ENCODE data around the gene PRKG2. TPM values are rescaled to one million over a fixed set of nuclear protein-coding genes. Genes with fewer than 3 reads are reported as not detected.

PRKG2 gene
- total and polyA plus RNA-seq, 2 donors (not counting 3 experiments of a cell fraction or from before 2014, with no cell fraction given) = not detected

DNA sequence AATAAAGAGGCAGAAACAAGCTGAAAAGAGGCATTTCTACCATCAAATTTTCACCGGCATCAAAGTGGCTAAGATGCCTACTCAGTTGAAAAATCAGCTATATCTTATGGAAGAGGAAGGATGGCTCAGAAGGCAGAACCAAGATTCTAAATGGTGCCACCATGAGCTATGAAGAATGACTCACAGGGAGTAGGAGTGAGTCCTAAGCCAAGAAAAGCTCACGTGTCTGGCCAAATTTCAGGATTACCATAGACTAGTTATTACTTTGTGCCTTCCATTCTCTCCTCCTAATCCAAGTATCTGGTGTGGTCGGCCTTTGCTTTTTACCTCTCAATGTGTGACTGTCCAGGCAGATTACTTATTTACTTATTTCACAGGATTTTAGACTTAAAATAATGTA, 129.7 kb downstream of the PRKG2 start:
- CTCF ChIA-PET = interaction anchor here (2.9 kb wide), 1 partner anchor 15 kb away, joined by 12 read pairs; no protein-coding TSS in a partner anchor
- intact Hi-C loops (cut with micrococcal nuclease) (no loop called here), dilution Hi-C loops (cut with MboI; ENCODE audit: extremely low pct_ligation_motif_present, low sequenced_read_pairs) (no loop called here)
- TF ChIP-seq, protein P1, sequence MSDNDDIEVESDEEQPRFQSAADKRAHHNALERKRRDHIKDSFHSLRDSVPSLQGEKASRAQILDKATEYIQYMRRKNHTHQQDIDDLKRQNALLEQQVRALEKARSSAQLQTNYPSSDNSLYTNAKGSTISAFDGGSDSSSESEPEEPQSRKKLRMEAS (IDR thresholded peaks at IDR 0.05; ENCODE audit: insufficient read depth, insufficient read length) = no peak
- Histone ChIP-seq H3K9ac (replicated peaks; ENCODE audit: extremely low read depth, insufficient read depth, low read length) (no peak overlapping the region), H3K4me1 (ENCODE audit: control insufficient read depth, extremely low read depth, insufficient read depth, low read length) (no peaks in the 10 kb centered on the region), H3K9me1 (replicated peaks; ENCODE audit: control insufficient read depth, extremely low read depth, insufficient read depth, low read length) (no peaks in the 10 kb centered on the region), H3K27ac (ENCODE audit: insufficient read depth, low read depth, low read length) (no peak overlapping the region), H3K27me3 (ENCODE audit: control insufficient read depth in 2 of 2, insufficient read depth in 2 of 2, low read length in 2 of 2) (no peaks in the 10 kb centered on the region), H3K4me2 (ENCODE audit: insufficient read depth, low read length) (no peak overlapping the region), H4K20me1 (replicated peaks; ENCODE audit: control insufficient read depth, extremely low read depth, insufficient read depth, low read length) (no peaks in the 10 kb centered on the region), H2AFZ (ENCODE audit: low read depth, low read length) (no peak overlapping the region), H3K9me3 (replicated peaks; ENCODE audit: control insufficient read depth, insufficient read depth, low read length) (no peaks in the 10 kb centered on the region), H3K36me3 (ENCODE audit: control insufficient read depth in 2 of 2, extremely low read depth in 1 of 2, insufficient read depth in 2 of 2, low read length in 2 of 2) (no peaks in the 10 kb centered on the region), H3K4me3 (replicated peaks in 1 of 3; ENCODE audit: insufficient read depth in 1 of 3, low read depth in 1 of 3, low read length in 3 of 3) (no peak overlapping the region), H3K79me2 (ENCODE audit: control insufficient read depth, insufficient read depth, low read length) (no peaks in the 10 kb centered on the region)
- POLR2A ChIA-PET = no interaction called here
- DNase-seq (ENCODE audit: low read depth, low spot score) (no peak), FAIRE-seq (no peak)
- no TSS peak for BruUV-seq (replicated peaks)

DNA sequence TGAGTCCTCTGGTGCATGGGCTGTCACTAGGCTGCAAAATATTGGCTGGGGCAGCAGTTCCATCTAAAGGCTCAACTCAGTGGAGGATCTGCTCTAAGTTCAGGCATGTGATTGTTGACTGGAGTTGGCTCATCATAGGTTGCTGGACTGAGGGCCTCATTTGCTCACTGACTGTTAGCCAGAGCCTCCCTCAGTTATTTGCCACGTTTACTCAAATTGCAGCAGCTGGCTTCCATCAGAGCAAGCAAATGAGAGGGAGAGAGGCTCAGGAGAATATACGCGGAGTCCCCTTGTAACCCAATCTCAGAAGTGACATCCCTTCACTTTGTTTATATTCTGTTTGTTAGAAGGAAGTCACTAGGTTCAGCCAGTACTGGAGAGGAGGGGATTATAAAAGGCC, 130.4 kb downstream of the PRKG2 start:
- CTCF ChIA-PET = interaction anchor here (2.9 kb wide), 1 partner anchor 14 kb away, joined by 12 read pairs; no protein-coding TSS in a partner anchor
- Histone ChIP-seq H4K20me1 (replicated peaks; ENCODE audit: control insufficient read depth, extremely low read depth, insufficient read depth, low read length) (no peaks in the 10 kb centered on the region), H3K9me1 (replicated peaks; ENCODE audit: control insufficient read depth, extremely low read depth, insufficient read depth, low read length) (no peaks in the 10 kb centered on the region), H3K4me1 (ENCODE audit: control insufficient read depth, extremely low read depth, insufficient read depth, low read length) (no peaks in the 10 kb centered on the region), H3K9ac (replicated peaks; ENCODE audit: extremely low read depth, insufficient read depth, low read length) (no peak overlapping the region), H3K9me3 (replicated peaks; ENCODE audit: control insufficient read depth, insufficient read depth, low read length) (no peaks in the 10 kb centered on the region), H3K27ac (ENCODE audit: insufficient read depth, low read depth, low read length) (no peak overlapping the region), H3K36me3 (ENCODE audit: control insufficient read depth in 2 of 2, extremely low read depth in 1 of 2, insufficient read depth in 2 of 2, low read length in 2 of 2) (no peaks in the 10 kb centered on the region), H3K79me2 (ENCODE audit: control insufficient read depth, insufficient read depth, low read length) (no peaks in the 10 kb centered on the region), H3K4me2 (ENCODE audit: insufficient read depth, low read length) (no peak overlapping the region), H3K4me3 (replicated peaks in 1 of 3; ENCODE audit: insufficient read depth in 1 of 3, low read depth in 1 of 3, low read length in 3 of 3) (no peak overlapping the region), H3K27me3 (ENCODE audit: control insufficient read depth in 2 of 2, insufficient read depth in 2 of 2, low read length in 2 of 2) (no peaks in the 10 kb centered on the region), H2AFZ (ENCODE audit: low read depth, low read length) (no peak overlapping the region)
- TF ChIP-seq POLR2AphosphoS5 (IDR thresholded peaks at IDR 0.05; ENCODE audit: insufficient read depth, low read depth, low read length) = no peak
- TF ChIP-seq GATA2 (IDR thresholded peaks at IDR 0.05; ENCODE audit: insufficient read depth, insufficient read length, low read depth, low read length) = no peak
- TF ChIP-seq POLR2A (IDR thresholded peaks at IDR 0.05; ENCODE audit: low read depth, low read length) = no peak
- TF ChIP-seq EZH2 (IDR thresholded peaks at IDR 0.05; ENCODE audit: borderline replicate concordance, low read depth, low read length, severe bottlenecking) = no peak
- TF ChIP-seq, protein P2, sequence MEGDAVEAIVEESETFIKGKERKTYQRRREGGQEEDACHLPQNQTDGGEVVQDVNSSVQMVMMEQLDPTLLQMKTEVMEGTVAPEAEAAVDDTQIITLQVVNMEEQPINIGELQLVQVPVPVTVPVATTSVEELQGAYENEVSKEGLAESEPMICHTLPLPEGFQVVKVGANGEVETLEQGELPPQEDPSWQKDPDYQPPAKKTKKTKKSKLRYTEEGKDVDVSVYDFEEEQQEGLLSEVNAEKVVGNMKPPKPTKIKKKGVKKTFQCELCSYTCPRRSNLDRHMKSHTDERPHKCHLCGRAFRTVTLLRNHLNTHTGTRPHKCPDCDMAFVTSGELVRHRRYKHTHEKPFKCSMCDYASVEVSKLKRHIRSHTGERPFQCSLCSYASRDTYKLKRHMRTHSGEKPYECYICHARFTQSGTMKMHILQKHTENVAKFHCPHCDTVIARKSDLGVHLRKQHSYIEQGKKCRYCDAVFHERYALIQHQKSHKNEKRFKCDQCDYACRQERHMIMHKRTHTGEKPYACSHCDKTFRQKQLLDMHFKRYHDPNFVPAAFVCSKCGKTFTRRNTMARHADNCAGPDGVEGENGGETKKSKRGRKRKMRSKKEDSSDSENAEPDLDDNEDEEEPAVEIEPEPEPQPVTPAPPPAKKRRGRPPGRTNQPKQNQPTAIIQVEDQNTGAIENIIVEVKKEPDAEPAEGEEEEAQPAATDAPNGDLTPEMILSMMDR (IDR thresholded peaks at IDR 0.05; ENCODE audit: extremely low read depth in 1 of 2, insufficient read depth in 1 of 2, low read depth in 1 of 2, low read length in 2 of 2) = no peak
- no peak for TF ChIP-seq MYC (IDR thresholded peaks at IDR 0.05; ENCODE audit: low read depth, low read length)
- TF ChIP-seq, protein P1 (IDR thresholded peaks at IDR 0.05; ENCODE audit: insufficient read depth, insufficient read length) = no peak
- TF ChIP-seq JUN (IDR thresholded peaks at IDR 0.05; ENCODE audit: borderline replicate concordance, insufficient read depth, insufficient read length, low read depth) = no peak
- no peak for TF ChIP-seq FOS (IDR thresholded peaks at IDR 0.05; ENCODE audit: borderline replicate concordance, insufficient read depth, low read length)
- no peak for FAIRE-seq
- dilution Hi-C loops (cut with MboI; ENCODE audit: extremely low pct_ligation_motif_present, low sequenced_read_pairs) (no loop called here), intact Hi-C loops (cut with micrococcal nuclease) (no loop called here)
- BruUV-seq (replicated peaks) = no TSS peak
- DNase-seq (ENCODE audit: low read depth, low spot score) = no peak
- POLR2A ChIA-PET = no interaction called here

All from endothelial cell of umbilical vein (primary cell).